ACC112 (cell line): ENCODE data around the gene GPSM3.
A peak's percentile ranks its signal among the peaks of the same experiment; 100 is the strongest.

Source experiments
- H2AFZ ChIP-seq: fragments of 200-600 bp; sonication (generic); one replicate; pipeline ENCODE4 v1.6.0; 2017; ENCODE audit warnings: antibody characterized with exemption, low read length; ENCODE audit not compliant: unreplicated experiment
- H3K27ac ChIP-seq: fragments of 200-600 bp; sonication (generic); 2 replicates; pipeline ENCODE4 v1.5.1; 2014; ENCODE audit warnings: low read depth, mild to moderate bottlenecking, antibody characterized with exemption, low read length, moderate library complexity
- H3K27me3 ChIP-seq: fragments of 200-600 bp; sonication (generic); 2 replicates; pipeline ENCODE4 v1.6.1; 2014; ENCODE audit warnings: mild to moderate bottlenecking, antibody characterized with exemption, low read length, moderate library complexity, mixed read lengths; ENCODE audit not compliant: insufficient read depth
- H3K36me3 ChIP-seq: fragments of 200-600 bp; sonication (generic); 2 replicates; pipeline ENCODE4 v1.6.1; 2016; ENCODE audit warnings: mild to moderate bottlenecking, antibody characterized with exemption, low read length, moderate library complexity, mixed read lengths; ENCODE audit not compliant: insufficient read depth
- H3K4me1 ChIP-seq: fragments of 200-600 bp; sonication (generic); one replicate; pipeline ENCODE4 v1.6.1; 2016; ENCODE audit warnings: low read length, mixed read lengths; ENCODE audit not compliant: insufficient read depth, unreplicated experiment, control insufficient read depth
- H3K4me3 ChIP-seq: fragments of 200-600 bp; sonication (generic); 2 replicates; pipeline ENCODE4 v1.5.1; 2014; ENCODE audit warnings: mild to moderate bottlenecking, low read depth, low read length
- H3K79me2 ChIP-seq: fragments of 200-600 bp; sonication (generic); one replicate; pipeline ENCODE4 v1.6.0; 2016; ENCODE audit warnings: low read length; ENCODE audit not compliant: control insufficient read depth, unreplicated experiment, insufficient read depth

The GPSM3 gene

GRCh38 chr6:32192608-32193039, at the start of gene GPSM3:
GPSM3 (minus strand) TSS chr6:32192643; CDS start chr6:32192513, 130 bp downstream.
- Histone ChIP-seq H2AFZ (peak within 1 kb of the TSS; percentile 15), H3K36me3 (no peaks in the 10 kb centered on the region), H3K27ac (no peak within 1 kb of the TSS), H3K79me2 (peaks cover 17% of the 10 kb centered on the region), H3K4me3 (peak within 1 kb of the TSS; percentile 22; the same call in 1 of the 2 replicates), H3K4me1 (peaks cover 29% of the 10 kb centered on the region), H3K27me3 (no peaks in the 10 kb centered on the region)

GRCh38 chr6:32240686-32241085, 48.2 kb upstream of the GPSM3 start:
- no peak overlapping the region for H3K4me3 ChIP-seq

DNA sequence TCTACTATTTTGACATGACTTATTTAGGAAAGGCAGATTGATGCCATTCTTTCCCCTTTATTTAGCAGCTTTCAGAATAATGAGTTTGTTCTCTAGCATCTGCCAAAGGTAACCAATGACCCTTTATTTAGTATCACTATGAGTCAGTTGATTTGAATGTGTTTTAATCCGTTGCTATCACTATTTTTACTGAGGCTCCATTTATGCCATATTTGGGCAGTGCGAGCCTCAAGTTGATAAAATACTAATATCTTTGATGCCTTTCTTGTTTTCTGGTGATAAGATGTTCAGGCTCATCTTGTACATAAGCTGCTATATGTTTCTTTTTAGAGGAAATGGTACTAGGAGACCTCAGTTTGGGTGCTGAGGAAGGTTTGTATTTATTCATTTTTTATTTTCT, 47.0 kb upstream of the GPSM3 start:
- no peak overlapping the region for H2AFZ ChIP-seq
- H3K36me3 ChIP-seq: no peaks in the 10 kb centered on the region
- no peaks in the 10 kb centered on the region for H3K27me3 ChIP-seq
- H3K27ac ChIP-seq: no peak overlapping the region
- no peaks in the 10 kb centered on the region for H3K4me1 ChIP-seq
- H3K4me3 ChIP-seq: no peak overlapping the region
- H3K79me2 ChIP-seq: no peaks in the 10 kb centered on the region

More at GRCh38 chr6:32240686-32241085, 48.2 kb upstream of the GPSM3 start:
- H3K27me3 ChIP-seq: no peaks in the 10 kb centered on the region
- H3K27ac ChIP-seq: no peak overlapping the region
- H3K36me3 ChIP-seq: no peaks in the 10 kb centered on the region
- H3K79me2 ChIP-seq: no peaks in the 10 kb centered on the region
- H2AFZ ChIP-seq: no peak overlapping the region
- H3K4me1 ChIP-seq: no peaks in the 10 kb centered on the region

DNA sequence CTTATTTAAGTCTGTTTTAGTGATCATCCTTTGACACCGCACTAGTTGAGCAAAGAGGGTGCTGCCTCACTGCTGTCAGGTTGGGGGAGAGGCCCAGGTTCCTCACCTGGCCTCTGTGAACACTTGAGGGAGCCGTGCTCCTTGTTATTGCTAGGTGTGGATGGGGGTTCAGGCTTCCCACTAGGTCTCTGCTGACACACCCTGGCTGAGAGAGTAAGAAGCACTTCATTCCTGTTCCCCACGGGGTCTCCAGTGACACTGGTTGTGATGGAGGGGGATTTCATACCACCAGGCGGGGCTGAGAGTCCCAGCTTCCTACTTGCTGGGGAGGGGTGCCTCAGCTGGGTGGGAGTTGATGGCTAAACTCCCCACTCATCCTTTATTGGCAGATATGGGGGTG, 42.5 kb upstream of the GPSM3 start:
- Histone ChIP-seq H3K27ac (no peak overlapping the region), H3K4me3 (no peak overlapping the region), H2AFZ (no peak overlapping the region), H3K4me1 (no peaks in the 10 kb centered on the region), H3K79me2 (no peaks in the 10 kb centered on the region), H3K36me3 (no peaks in the 10 kb centered on the region), H3K27me3 (no peaks in the 10 kb centered on the region)

- no peaks in the 10 kb centered on the region; the same call in 1 of the 2 replicates for H3K27me3 ChIP-seq
- H2AFZ ChIP-seq: no peak overlapping the region
- no peak overlapping the region for H3K4me3 ChIP-seq
- no peaks in the 10 kb centered on the region for H3K36me3 ChIP-seq
- H3K4me1 ChIP-seq: no peaks in the 10 kb centered on the region
- H3K79me2 ChIP-seq: no peaks in the 10 kb centered on the region
- H3K27ac ChIP-seq: no peak overlapping the region
Measured at GRCh38 chr6:32226434-32226833, 34.0 kb upstream of the GPSM3 start.

DNA sequence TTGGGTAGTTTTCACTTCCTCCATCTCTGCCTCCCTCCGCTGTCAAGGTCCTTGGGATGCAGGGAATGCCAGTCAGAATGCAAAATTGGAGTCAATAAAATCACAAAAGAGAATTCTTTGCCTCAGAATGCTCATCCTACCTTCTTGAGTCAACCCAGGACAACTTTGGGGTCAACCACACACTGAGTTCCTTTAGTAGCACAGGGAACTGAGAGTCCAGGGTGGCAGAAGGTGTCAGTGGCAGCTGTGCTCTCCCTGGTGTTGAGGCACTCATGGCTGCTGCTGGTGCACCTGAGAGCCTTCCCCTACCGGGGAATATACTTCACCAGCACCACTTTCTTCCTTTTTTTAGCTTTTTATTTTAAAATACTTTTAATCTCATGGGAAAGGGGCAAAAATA, 32.3 kb upstream of the GPSM3 start:
- Histone ChIP-seq H3K27ac (no peak overlapping the region), H3K27me3 (peaks cover 7% of the 10 kb centered on the region; the same call in 1 of the 2 replicates)

GRCh38 chr6:32223258-32224235, 31.1 kb upstream of the GPSM3 start, which contains the start of gene NOTCH4:
NOTCH4 (minus strand) TSS chr6:32224067; CDS start chr6:32223928, 139 bp downstream.
- no peak within 1 kb of the TSS for H2AFZ ChIP-seq
- H3K36me3 ChIP-seq: no peaks in the 10 kb centered on the region
- no peaks in the 10 kb centered on the region for H3K79me2 ChIP-seq
- H3K4me3 ChIP-seq: no peak within 1 kb of the TSS
- H3K27me3 ChIP-seq: peaks cover 12% of the 10 kb centered on the region
- H3K4me1 ChIP-seq: no peaks in the 10 kb centered on the region
- H3K27ac ChIP-seq: no peak within 1 kb of the TSS

More for the DNA sequence above, 32.3 kb upstream of the GPSM3 start:
- Histone ChIP-seq H3K4me1 (no peaks in the 10 kb centered on the region), H3K79me2 (no peaks in the 10 kb centered on the region), H3K36me3 (no peaks in the 10 kb centered on the region), H2AFZ (no peak overlapping the region), H3K4me3 (no peak overlapping the region)

- H2AFZ ChIP-seq: no peak overlapping the region
- no peaks in the 10 kb centered on the region for H3K4me1 ChIP-seq
- no peak overlapping the region for H3K4me3 ChIP-seq
- no peak overlapping the region for H3K27ac ChIP-seq
- peaks cover 20% of the 10 kb centered on the region for H3K27me3 ChIP-seq
- H3K36me3 ChIP-seq: no peaks in the 10 kb centered on the region
- no peaks in the 10 kb centered on the region for H3K79me2 ChIP-seq
Measured at GRCh38 chr6:32222333-32223230, 30.1 kb upstream of the GPSM3 start.

- H3K79me2 ChIP-seq: no peaks in the 10 kb centered on the region
- H3K27ac ChIP-seq: no peak overlapping the region
- no peak overlapping the region for H2AFZ ChIP-seq
- peaks cover 26% of the 10 kb centered on the region for H3K27me3 ChIP-seq
- H3K4me3 ChIP-seq: no peak overlapping the region
- H3K4me1 ChIP-seq: no peaks in the 10 kb centered on the region
- no peaks in the 10 kb centered on the region for H3K36me3 ChIP-seq
Measured at GRCh38 chr6:32220021-32220420, 27.6 kb upstream of the GPSM3 start.

GRCh38 chr6:32218167-32218566, 25.7 kb upstream of the GPSM3 start:
- Histone ChIP-seq H3K4me3 (no peak overlapping the region), H3K4me1 (no peaks in the 10 kb centered on the region), H3K79me2 (no peaks in the 10 kb centered on the region), H3K27ac (no peak overlapping the region), H3K27me3 (peaks cover 26% of the 10 kb centered on the region), H2AFZ (no peak overlapping the region), H3K36me3 (no peaks in the 10 kb centered on the region)
